ENCODE results near the gene MAN1A1.

GRCh38 chr6:119274197-119274595 is 75.4 kb downstream of the MAN1A1 start:
- no peak for TF ChIP-seq REST (IDR thresholded peaks at IDR 0.05; ENCODE audit: low read depth)
- no peak for TF ChIP-seq CEBPB (IDR thresholded peaks at IDR 0.05)
- TF ChIP-seq MAX (IDR thresholded peaks at IDR 0.05): no peak
- no peak for TF ChIP-seq YY1 (IDR thresholded peaks at IDR 0.05; ENCODE audit: low read depth)
- no peak for TF ChIP-seq USF1 (IDR thresholded peaks at IDR 0.05)
- no peak for TF ChIP-seq CREB1 (IDR thresholded peaks at IDR 0.05; ENCODE audit: low read depth)
- TF ChIP-seq TEAD4 (IDR thresholded peaks at IDR 0.05): no peak
- TF ChIP-seq TCF12 (IDR thresholded peaks at IDR 0.05; ENCODE audit: low read depth): no peak
- no peak for TF ChIP-seq EP300 (IDR thresholded peaks at IDR 0.05; ENCODE audit: borderline replicate concordance)
- no peak for TF ChIP-seq ZBTB7A (IDR thresholded peaks at IDR 0.05; ENCODE audit: low read depth)
- TF ChIP-seq EGR1 (IDR thresholded peaks at IDR 0.05): no peak
- no peak for TF ChIP-seq RAD21 (IDR thresholded peaks at IDR 0.05; ENCODE audit: low read depth)

All from Ishikawa (cell line).